ENCODE results near the gene GPATCH2. TPM values are rescaled to one million over a fixed set of nuclear protein-coding genes. Genes with fewer than 3 reads are reported as not detected.

Gene GPATCH2
- 10 to 100 TPM; 14.1 to 15.5 (median 15.3) TPM for total RNA-seq

DNA sequence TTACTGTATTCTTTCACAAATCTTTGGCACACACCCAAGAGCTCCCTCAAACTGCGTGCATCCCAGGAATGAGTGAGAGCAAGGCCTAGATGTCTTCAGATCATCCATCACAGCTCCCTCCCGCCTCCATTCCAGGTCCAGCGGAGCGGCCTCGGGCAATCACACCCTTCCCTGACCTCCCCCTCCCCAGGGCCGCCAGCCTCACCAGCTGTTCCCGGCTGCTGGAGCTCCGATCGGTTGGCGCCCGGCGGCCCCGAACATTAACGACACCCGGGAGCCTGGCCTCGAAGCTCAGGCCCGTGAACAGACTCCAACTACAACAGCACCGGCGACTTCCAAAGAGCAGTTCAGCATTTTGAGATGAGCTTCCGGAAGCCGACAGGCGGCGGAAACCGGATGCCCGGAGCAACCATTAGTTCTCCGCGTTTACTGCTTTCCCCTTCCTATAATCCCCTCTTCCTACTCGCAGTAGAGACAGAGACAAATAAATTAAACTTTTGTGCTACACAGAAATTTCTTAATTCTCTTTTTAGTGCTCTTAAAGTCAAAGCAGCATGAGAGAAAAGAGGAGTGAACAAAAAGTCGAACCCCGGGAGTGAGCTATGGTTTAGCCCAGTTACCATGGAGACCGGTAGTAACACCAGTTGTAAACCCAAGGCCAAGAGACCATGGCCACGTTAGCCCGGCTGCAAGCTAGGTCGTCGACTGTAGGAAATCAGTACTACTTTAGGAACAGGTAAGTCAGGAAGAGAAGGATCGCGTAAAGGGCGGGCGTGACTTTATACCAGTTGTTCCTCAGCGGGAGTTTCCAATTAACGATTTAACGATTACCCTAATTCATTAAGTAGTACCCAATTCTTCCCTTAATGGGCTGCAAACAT is at the start of gene GPATCH2, which contains the start of gene SPATA17:
Gene GPATCH2, minus strand, starts transcription at position 380 of the 881 bp plus-strand sequence. Its CDS starts 119 bp downstream, at position 261.
Gene SPATA17, plus strand, starts transcription at position 634 of the 881 bp plus-strand sequence. Its CDS starts 35 bp downstream, at position 669.
- TF ChIP-seq, protein P1, sequence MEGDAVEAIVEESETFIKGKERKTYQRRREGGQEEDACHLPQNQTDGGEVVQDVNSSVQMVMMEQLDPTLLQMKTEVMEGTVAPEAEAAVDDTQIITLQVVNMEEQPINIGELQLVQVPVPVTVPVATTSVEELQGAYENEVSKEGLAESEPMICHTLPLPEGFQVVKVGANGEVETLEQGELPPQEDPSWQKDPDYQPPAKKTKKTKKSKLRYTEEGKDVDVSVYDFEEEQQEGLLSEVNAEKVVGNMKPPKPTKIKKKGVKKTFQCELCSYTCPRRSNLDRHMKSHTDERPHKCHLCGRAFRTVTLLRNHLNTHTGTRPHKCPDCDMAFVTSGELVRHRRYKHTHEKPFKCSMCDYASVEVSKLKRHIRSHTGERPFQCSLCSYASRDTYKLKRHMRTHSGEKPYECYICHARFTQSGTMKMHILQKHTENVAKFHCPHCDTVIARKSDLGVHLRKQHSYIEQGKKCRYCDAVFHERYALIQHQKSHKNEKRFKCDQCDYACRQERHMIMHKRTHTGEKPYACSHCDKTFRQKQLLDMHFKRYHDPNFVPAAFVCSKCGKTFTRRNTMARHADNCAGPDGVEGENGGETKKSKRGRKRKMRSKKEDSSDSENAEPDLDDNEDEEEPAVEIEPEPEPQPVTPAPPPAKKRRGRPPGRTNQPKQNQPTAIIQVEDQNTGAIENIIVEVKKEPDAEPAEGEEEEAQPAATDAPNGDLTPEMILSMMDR (IDR thresholded peaks at IDR 0.05; ENCODE audit: low read depth) = no peak

DNA sequence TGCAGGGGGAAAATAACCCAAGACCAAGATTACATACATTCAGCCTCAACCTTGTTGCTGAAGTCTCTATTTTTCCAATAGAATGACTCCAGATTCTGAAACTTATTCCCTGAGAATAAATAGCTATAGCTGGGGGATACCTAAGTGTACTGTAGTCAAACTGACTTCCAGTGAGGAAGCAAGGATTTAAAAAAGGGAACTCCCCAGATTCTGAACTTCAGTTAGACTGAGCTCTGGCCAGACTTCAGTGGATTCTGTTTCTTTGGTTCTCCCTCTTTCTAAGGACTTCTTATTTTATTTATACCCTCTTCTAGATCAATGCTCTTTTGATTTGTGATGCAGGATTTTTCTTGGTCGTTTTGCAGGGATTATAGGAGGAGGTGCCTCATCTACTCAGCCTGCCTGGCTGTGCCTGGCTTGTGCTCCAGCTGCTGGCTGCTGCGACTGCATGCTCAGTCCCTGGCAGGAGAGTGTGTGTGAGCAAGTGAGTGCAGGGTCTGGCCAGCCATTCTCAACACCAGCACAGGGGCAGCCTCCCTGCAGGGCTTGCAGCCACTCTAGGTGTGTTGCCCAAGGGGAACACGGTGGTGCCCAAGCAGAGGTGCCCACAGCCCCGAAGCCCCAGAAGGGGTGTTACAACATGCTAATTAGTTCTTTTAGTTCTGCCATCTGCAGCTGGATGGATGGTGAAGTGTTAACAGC is 43.3 kb upstream of the GPATCH2 start:
- TF ChIP-seq, protein P1 (IDR thresholded peaks at IDR 0.05; ENCODE audit: low read depth) = no peak

DNA sequence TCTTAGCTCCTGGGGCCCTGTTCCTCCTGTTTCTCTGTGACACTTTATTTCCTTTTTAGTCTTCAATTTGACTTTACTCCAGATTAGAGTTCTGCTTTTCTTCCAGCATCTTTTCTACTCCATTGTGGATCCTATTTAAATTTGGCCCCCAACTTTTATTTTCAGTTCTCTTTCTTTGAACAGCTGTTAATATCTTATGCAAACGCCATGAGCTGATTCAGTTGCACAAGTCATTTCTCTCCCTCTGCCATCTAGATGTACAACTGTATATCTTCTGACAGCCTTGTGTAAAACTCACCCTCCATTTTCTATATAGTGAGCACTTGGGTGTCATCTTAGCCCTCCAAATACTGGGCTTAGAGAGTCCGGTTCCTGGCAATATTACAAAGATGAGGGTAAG is 42.5 kb upstream of the GPATCH2 start:
- TF ChIP-seq, protein P1 (IDR thresholded peaks at IDR 0.05; ENCODE audit: low read depth) = no peak

DNA sequence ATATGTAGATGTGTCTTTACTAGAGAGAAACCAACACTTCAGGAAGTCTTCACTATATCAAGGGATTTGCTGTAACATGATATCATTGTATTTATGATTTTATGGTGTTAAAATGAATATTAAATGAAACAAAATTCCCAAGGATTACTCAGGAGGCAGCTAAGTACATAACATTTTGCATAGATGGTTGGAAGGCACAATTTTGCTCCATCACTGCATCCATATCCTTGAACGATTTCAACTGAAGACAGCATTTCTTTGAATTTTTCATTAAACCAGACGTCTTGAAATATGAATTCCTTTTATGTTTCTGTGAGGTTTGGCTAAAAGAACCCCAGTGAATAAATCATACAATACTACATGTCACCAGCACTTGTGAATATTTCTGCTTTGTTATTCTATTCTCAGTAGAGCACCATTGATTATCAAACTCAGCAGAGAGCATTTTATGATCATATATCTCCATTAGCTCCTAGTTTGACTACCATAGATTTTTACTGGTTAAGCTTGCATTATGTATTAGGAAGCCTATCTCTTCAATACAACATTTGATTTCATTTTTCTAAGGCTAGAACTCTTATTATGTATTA is 37.6 kb upstream of the GPATCH2 start:
- TF ChIP-seq, protein P1 (IDR thresholded peaks at IDR 0.05; ENCODE audit: low read depth) = no peak

DNA sequence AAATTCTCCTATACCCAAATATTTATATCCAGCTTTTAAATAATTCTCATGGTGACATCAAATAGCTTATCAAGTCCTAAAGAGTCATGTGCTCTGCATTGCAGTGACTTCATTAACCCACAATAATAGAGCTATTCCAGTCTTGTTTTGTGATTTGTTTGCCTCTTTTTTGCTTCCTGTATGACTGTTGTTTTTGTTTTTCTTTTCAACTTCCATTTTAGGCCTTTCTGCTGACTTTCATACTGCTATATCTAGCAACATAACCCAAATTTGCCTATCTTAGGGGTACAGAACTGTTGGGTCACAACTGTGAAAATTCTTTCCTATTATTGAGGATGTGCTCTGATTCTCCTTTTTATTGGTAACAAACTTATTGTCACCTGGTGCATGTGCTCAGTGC is 30.5 kb upstream of the GPATCH2 start:
- TF ChIP-seq, protein P1 (IDR thresholded peaks at IDR 0.05; ENCODE audit: low read depth) = no peak

DNA sequence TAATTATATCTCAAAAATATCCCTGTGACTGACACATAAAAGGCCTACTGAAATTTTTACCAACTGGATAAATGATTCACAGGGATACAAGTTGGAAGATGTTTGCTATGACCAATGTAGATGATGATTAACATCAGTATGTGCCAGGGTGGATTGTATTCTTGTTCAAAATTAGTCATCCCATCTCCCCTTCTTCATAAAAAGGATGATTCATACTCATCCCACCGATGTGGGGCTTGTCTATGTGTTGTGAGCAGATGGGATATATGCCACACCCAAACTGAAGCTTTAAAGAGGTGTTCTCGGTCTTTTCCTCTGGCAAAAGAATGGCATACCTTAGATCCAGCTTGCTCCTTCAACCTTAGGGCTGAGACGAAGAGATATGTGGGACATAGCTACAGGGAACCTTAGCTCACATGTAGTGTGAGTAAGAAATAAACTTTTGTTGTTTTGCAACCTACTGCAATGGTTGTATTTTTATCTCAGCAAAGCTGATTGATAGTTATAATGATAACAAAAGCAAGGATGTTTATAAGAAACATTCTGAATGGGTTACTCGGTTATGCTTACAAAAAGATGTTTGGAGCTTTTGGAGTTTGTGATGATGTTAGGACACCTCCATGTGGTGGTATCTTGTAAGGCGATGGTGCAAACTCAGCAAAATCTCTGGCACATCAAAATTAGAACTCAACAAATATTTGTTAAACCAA is 29.6 kb upstream of the GPATCH2 start:
- TF ChIP-seq, protein P1 (IDR thresholded peaks at IDR 0.05; ENCODE audit: low read depth) = no peak

Measured in subcutaneous adipose tissue (tissue), 4 donors.